ENCODE data around the gene NT5C1B.

GRCh38 chr2:18603854-18604530 is 14.6 kb upstream of the NT5C1B start:
- TF ChIP-seq EP300 (IDR thresholded peaks at IDR 0.05) (no peak), JUNB (IDR thresholded peaks at IDR 0.05) (no peak), CTCF (IDR thresholded peaks at IDR 0.05) (no peak), PBX3 (IDR thresholded peaks at IDR 0.05) (no peak), HDAC2 (IDR thresholded peaks at IDR 0.05) (no peak), CEBPB (IDR thresholded peaks at IDR 0.05) (no peak), POLR2A (IDR thresholded peaks at IDR 0.05; ENCODE audit: low read length) (no peak), ZSCAN20 (CRISPR knock-in tag; IDR thresholded peaks at IDR 0.05) (no peak), KDM1A (IDR thresholded peaks at IDR 0.05; ENCODE audit: low read depth) (no peak), RAD21 (conservative IDR thresholded peaks at IDR 0.05 in 1 of 2, IDR thresholded peaks at IDR 0.05 in 1 of 2) (no peak), CHD2 (IDR thresholded peaks at IDR 0.05; ENCODE audit: low read length, partially characterized antibody) (no peak), USF2 (IDR thresholded peaks at IDR 0.05) (no peak), ESRRA (IDR thresholded peaks at IDR 0.05; ENCODE audit: borderline replicate concordance, low read length) (no peak), RFX5 (IDR thresholded peaks at IDR 0.05) (no peak)

All from A549 (cell line).